HepG2 (cell line): ENCODE results near the gene ITPK1. TPM values are rescaled to one million over a fixed set of nuclear protein-coding genes. Genes with fewer than 3 reads are reported as not detected.

Experiments
- ARID4A ChIP-seq: sonication (generic); formaldehyde crosslinking; IDR thresholded peaks from 2 replicates; pipeline ENCODE4 v1.5.0; 2020; ENCODE audit warnings: mild to moderate bottlenecking, missing genetic modification reagents, borderline replicate concordance
- ATF7 ChIP-seq, 2 experiments: fragments of 450-650 bp in 1 of 2; sonication (generic) in 1 of 2; formaldehyde crosslinking in 1 of 2; IDR thresholded peaks; 2 replicates each; pipeline versions ENCODE4 v1.4.0 to v1.6.1; 2016 to 2020; ENCODE audit warnings: antibody characterized with exemption in 1 of 2, mild to moderate bottlenecking in 1 of 2, missing genetic modification reagents in 1 of 2
- E2F2 ChIP-seq: sonication (generic); formaldehyde crosslinking; IDR thresholded peaks from 2 replicates; pipeline ENCODE4 v1.4.0; 2020; ENCODE audit warnings: missing genetic modification reagents, borderline replicate concordance
- FOXA3 ChIP-seq: IDR thresholded peaks from 2 replicates; pipeline ENCODE4 v1.6.1; 2016; ENCODE audit warnings: missing genetic modification reagents, missing compliant biosample characterization
- HNRNPL ChIP-seq: fragments of 200-400 bp; formaldehyde crosslinking; IDR thresholded peaks from 2 replicates; pipeline ENCODE4 v1.6.1; 2017; ENCODE audit warnings: mild to moderate bottlenecking, low read depth, low read length
- KDM5B ChIP-seq: sonication (generic); formaldehyde crosslinking; IDR thresholded peaks from 2 replicates; pipeline ENCODE4 v1.4.0; 2020; ENCODE audit warnings: missing genetic modification reagents, mild to moderate bottlenecking, borderline replicate concordance
- PBX2 ChIP-seq: IDR thresholded peaks from 2 replicates; pipeline ENCODE4 v1.6.1; 2016; ENCODE audit warnings: control low read depth
- ZMYM3 ChIP-seq: sonication (generic); formaldehyde crosslinking; IDR thresholded peaks from 2 replicates; pipeline ENCODE4 v1.5.1; 2020; ENCODE audit warnings: mild to moderate bottlenecking, missing genetic modification reagents
- ZNF607 ChIP-seq: sonication (generic); formaldehyde crosslinking; IDR thresholded peaks from 2 replicates; pipeline ENCODE4 v1.5.1; 2020; ENCODE audit warnings: missing genetic modification reagents, mild to moderate bottlenecking, borderline replicate concordance
- ZNF609 ChIP-seq: sonication (generic); formaldehyde crosslinking; IDR thresholded peaks from 2 replicates; pipeline ENCODE4 v1.4.0; 2020; ENCODE audit warnings: mild to moderate bottlenecking, missing genetic modification reagents, borderline replicate concordance
- polyA plus RNA-seq, 8 experiments: library from polyadenylated mRNA; depleted of rRNA in 3 of 8; stranded (reverse) in 7 of 8; unstranded in 1 of 8; fragments of >200 nt; fragmentation: Illumina TruSeq in 4 of 8; extraction: Trizol in 4 of 8; gene quantifications; 2 replicates each; pipeline versions ENCODE4 v1.2.1 to v1.2.3, GENCODE V29; 2011 to 2016; ENCODE audit warnings: low read depth in 4 of 8, missing spikeins in 1 of 8, mixed read lengths in 1 of 8; ENCODE audit not compliant: insufficient read depth in 1 of 8
- total RNA-seq, 5 experiments: library from RNA; depleted of rRNA; stranded (reverse); fragments of >200 nt; fragmentation: Illumina TruSeq; extraction: Trizol; gene quantifications; 2 replicates each; pipeline ENCODE4 v1.2.3, GENCODE V29; 2016; ENCODE audit warnings: low read depth in 1 of 5
- TF ChIP-seq, protein P1 (sequence below): sonication (generic); formaldehyde crosslinking; IDR thresholded peaks from 2 replicates; pipeline ENCODE4 v1.5.0; 2020; ENCODE audit warnings: missing genetic modification reagents
- TF ChIP-seq, protein P2 (sequence below): sonication (generic); formaldehyde crosslinking; IDR thresholded peaks from 2 replicates; pipeline ENCODE4 v1.4.0; 2020; ENCODE audit warnings: missing genetic modification reagents

Gene ITPK1
- total and polyA plus RNA-seq, 2 of the 13 experiments (the other 11 are each of a cell fraction or from before 2014, with no cell fraction given): 20.5 to 47.5 TPM

DNA sequence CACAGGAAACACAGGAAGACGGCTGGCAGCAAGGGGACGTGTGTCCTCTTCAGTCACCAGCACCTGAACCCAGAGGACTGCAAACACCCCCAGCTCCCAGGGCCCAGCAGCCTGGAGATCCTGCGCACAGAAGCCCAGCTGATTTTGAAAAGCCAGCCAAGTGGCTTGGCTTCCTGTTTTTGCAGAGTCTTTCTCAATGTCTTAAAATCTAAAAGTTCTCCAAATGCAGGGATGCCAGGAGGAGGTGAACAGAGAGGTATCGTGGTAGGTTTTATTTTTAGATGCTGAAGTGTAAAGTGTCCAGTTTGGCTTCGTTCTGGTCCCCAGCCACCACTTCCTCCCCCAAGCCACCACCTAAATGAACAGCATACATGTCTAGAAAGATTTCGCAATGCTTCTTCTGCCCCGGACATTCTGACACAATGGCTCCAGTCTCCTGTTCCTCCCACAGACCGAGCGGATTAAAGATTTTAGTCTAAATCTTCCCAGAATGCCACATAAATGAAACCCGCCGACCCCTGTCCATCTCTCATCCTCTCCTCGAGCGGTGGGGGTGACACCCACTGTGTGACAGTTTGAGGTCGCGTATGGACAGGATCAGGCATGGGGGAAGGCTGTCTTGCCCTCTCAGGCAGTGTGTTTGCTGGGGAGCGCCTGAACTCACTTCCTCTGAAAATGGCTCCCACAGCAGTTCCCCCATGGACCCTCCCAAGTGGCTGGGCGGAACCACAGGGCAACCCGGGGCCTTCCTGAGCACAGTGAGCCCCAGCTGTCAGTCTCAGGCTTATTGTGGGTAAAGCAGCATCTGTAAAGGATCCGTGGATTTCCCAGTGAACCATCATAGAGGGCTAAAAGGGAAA is 41.6 kb downstream of the ITPK1 start (continued):
- TF ChIP-seq, protein P1, sequence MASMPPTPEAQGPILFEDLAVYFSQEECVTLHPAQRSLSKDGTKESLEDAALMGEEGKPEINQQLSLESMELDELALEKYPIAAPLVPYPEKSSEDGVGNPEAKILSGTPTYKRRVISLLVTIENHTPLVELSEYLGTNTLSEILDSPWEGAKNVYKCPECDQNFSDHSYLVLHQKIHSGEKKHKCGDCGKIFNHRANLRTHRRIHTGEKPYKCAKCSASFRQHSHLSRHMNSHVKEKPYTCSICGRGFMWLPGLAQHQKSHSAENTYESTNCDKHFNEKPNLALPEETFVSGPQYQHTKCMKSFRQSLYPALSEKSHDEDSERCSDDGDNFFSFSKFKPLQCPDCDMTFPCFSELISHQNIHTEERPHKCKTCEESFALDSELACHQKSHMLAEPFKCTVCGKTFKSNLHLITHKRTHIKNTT (CRISPR knock-in tag): no peak
- TF ChIP-seq HNRNPL (no peak), KDM5B (CRISPR knock-in tag) (no peak), ZNF609 (CRISPR knock-in tag) (no peak), ATF7 (IDR thresholded peaks at IDR 0.05) (no peak), ATF7 (CRISPR knock-in tag; IDR thresholded peaks at IDR 0.05) (no peak), PBX2 (CRISPR knock-in tag) (no peak), ZMYM3 (CRISPR knock-in tag) (no peak), ZNF607 (CRISPR knock-in tag) (no peak), E2F2 (CRISPR knock-in tag) (no peak), FOXA3 (CRISPR knock-in tag) (no peak), ARID4A (peak; percentile 25; the same call in 1 of the 2 replicates)
- TF ChIP-seq, protein P2, sequence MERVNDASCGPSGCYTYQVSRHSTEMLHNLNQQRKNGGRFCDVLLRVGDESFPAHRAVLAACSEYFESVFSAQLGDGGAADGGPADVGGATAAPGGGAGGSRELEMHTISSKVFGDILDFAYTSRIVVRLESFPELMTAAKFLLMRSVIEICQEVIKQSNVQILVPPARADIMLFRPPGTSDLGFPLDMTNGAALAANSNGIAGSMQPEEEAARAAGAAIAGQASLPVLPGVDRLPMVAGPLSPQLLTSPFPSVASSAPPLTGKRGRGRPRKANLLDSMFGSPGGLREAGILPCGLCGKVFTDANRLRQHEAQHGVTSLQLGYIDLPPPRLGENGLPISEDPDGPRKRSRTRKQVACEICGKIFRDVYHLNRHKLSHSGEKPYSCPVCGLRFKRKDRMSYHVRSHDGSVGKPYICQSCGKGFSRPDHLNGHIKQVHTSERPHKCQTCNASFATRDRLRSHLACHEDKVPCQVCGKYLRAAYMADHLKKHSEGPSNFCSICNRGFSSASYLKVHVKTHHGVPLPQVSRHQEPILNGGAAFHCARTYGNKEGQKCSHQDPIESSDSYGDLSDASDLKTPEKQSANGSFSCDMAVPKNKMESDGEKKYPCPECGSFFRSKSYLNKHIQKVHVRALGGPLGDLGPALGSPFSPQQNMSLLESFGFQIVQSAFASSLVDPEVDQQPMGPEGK: peak; percentile 47; the same call in 1 of the 2 replicates
